ENCODE results near the gene COQ8A.

GRCh38 chr1:226984521-226985238 lies 44.6 kb downstream of the COQ8A start:
- no peak for TF ChIP-seq CTCF (IDR thresholded peaks at IDR 0.05; ENCODE audit: low read length)
- no peak for TF ChIP-seq EZH2 (IDR thresholded peaks at IDR 0.05; ENCODE audit: borderline replicate concordance, low read length)

Measured in OCI-LY1 (cell line).